ENCODE results near the gene CYTH1.
"Not testable (repeated sequence)": the region's sequence is repeated elsewhere in the genome, so short reads cannot be mapped to it uniquely, and the experiment has no call there.

The CYTH1 gene

DNA sequence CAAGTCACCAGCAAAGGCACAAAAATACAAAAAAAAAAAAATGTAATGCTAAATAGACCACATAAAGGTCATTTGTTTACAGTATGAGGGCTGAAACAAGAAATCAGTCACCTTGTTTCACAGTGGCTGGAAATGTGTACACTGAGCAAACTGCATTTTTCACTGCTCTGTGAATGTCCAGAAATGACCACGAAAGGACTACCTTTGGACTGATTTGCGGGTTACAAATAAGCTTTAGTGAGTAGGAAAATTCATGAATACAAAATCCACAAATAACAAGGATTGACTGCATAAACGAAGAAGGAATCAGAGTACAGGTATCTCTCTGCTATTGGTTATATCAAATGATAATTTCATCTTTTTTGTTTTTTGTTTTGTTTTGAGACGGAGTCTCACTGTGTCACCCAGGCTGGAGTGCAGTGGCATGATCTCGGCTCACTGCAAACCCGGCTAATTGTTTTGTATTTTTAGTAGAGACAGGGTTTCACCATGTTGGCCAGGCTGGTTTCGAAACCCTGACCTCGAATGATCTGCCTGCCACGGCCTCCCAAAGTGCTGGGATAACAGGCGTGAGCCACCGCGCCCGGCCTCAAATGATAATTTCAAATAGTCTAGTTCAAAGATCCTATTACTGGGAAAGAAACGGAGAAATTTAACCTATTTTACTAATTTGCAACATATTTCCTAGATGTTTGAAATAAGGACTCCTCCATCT, 30.5 kb downstream of the CYTH1 start:
- H3K27me3 ChIP-seq (replicated peaks) = no peaks in the 10 kb centered on the region
- H3K36me3 ChIP-seq (replicated peaks) = no peaks in the 10 kb centered on the region
- no peak for DNase-seq
- H3K4me3 ChIP-seq (ENCODE audit: low read depth, low read length) = no peak overlapping the region
- H3K27ac ChIP-seq = no peak overlapping the region
- in situ Hi-C loops (cut with HindIII; ENCODE audit: low pct_ligation_motif_present, low sequenced_read_pairs) = no loop called here
- no peak for TF ChIP-seq CTCF (IDR thresholded peaks at IDR 0.05; ENCODE audit: low read depth, low read length, missing control alignments)

GRCh38 chr17:78751000-78751399, 31.1 kb downstream of the CYTH1 start:
- H3K27me3 ChIP-seq (replicated peaks); DNase-seq; H3K27ac ChIP-seq; H3K36me3 ChIP-seq (replicated peaks); H3K4me3 ChIP-seq (ENCODE audit: low read depth, low read length); in situ Hi-C loops (cut with HindIII; ENCODE audit: low pct_ligation_motif_present, low sequenced_read_pairs): not testable (repeated sequence)

- no peak for TF ChIP-seq CTCF (IDR thresholded peaks at IDR 0.05; ENCODE audit: low read depth, low read length, missing control alignments)
- no peak overlapping the region for H3K4me3 ChIP-seq (ENCODE audit: low read depth, low read length)
- no peak for DNase-seq
These were observed 33.2 kb downstream of the CYTH1 start for GRCh38 chr17:78748730-78749317.

DNA sequence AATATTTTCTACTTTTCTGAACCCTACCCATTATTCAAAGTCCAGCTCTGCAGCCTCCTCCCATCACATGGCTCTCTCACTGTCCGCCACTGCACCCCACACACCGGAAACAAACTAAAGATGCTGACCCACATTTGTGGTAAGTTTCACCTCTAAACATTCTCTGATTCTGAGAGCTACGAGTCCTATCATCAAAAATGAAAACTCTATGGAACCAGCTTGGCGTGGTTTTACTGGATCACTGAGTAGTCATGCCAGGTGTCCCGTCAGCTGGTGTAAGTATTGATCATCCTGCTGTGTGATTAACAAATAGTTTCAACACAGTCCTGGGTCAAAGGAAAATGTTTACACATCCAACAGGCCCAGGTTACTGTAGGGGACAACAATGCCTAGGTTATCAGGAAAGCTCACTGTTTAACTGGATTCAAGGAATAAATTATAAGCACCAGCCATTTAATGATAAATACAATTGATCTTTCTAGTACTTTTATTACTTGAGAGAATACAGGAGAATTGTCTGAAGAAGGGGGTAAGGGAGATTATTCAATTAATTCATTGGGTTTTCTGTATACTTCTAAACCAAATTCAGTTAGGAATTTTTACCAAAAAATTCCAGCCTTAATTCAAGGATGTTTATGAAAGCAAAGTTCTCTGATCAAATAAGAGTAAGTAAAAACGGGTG, 33.9 kb downstream of the CYTH1 start:
- TF ChIP-seq CTCF (IDR thresholded peaks at IDR 0.05; ENCODE audit: low read depth, low read length, missing control alignments) = no peak
- Histone ChIP-seq H3K27me3 (replicated peaks) (no peaks in the 10 kb centered on the region), H3K4me3 (ENCODE audit: low read depth, low read length) (no peak overlapping the region), H3K36me3 (replicated peaks) (no peaks in the 10 kb centered on the region), H3K27ac (no peak overlapping the region)
- in situ Hi-C loops (cut with HindIII; ENCODE audit: low pct_ligation_motif_present, low sequenced_read_pairs) = no loop called here
- no peak for DNase-seq

More at GRCh38 chr17:78748730-78749317, 33.2 kb downstream of the CYTH1 start:
- Histone ChIP-seq H3K27ac (no peak overlapping the region), H3K27me3 (replicated peaks) (no peaks in the 10 kb centered on the region), H3K36me3 (replicated peaks) (no peaks in the 10 kb centered on the region)
- in situ Hi-C loops (cut with HindIII; ENCODE audit: low pct_ligation_motif_present, low sequenced_read_pairs) = no loop called here

DNA sequence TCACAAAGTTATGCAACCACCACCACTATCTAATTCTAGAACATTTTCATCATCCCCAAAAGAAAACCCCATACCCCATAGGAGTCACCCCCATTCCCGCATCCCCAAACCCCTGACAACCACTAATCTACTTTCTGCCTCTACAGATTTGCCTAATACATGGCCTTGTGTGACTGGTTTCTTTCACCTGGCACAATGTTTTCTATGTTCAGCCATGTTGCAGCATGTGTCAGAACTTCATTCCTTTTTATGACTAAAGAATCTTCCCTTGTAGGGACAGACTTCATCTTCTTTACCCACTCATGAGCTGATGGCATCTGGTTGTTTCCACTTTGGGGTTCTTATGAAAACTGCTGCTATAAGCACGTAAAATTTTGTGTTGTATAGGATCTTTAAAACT, 34.6 kb downstream of the CYTH1 start:
- Histone ChIP-seq H3K27ac (no peak overlapping the region), H3K36me3 (replicated peaks) (no peaks in the 10 kb centered on the region), H3K4me3 (ENCODE audit: low read depth, low read length) (no peak overlapping the region), H3K27me3 (replicated peaks) (no peaks in the 10 kb centered on the region)
- DNase-seq = no peak
- in situ Hi-C loops (cut with HindIII; ENCODE audit: low pct_ligation_motif_present, low sequenced_read_pairs) = no loop called here
- no peak for TF ChIP-seq CTCF (IDR thresholded peaks at IDR 0.05; ENCODE audit: low read depth, low read length, missing control alignments)

GRCh38 chr17:78746949-78747269, 35.2 kb downstream of the CYTH1 start:
- in situ Hi-C loops (cut with HindIII; ENCODE audit: low pct_ligation_motif_present, low sequenced_read_pairs) = no loop called here
- no peak for TF ChIP-seq CTCF (IDR thresholded peaks at IDR 0.05; ENCODE audit: low read depth, low read length, missing control alignments)
- no peak for DNase-seq
- Histone ChIP-seq H3K4me3 (ENCODE audit: low read depth, low read length) (no peak overlapping the region), H3K27ac (no peak overlapping the region), H3K36me3 (replicated peaks) (no peaks in the 10 kb centered on the region), H3K27me3 (replicated peaks) (no peaks in the 10 kb centered on the region)

All from brain microvascular endothelial cell (primary cell).